ENCODE measurements around the gene RNF19B.

RNF19B gene

DNA sequence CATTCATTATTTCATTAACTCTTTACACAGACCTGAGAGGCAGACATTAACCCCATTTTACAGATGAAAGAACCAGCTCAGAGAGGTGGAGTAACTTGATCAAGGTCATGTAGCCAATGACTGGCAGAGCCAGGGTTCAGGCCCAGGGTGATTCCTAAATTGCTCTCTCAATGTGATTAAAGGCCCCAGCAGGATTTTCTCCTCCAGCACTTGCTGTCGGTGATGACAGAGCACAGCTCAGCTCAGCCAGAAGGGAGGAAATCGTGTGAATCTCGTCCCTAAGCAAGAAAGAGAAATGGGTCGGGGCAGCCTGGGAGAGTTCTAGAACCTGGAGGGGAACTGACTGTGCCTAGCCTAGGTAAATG, 19.5 kb upstream of the RNF19B start:
- H3K4me2 ChIP-seq (ENCODE audit: low read length) = no peak overlapping the region
- no CpG with 5 or more reads among the region's 4 CpGs for WGBS (ENCODE audit: extremely low coverage, insufficient coverage, low lambda C conversion rate)
- no peak overlapping the region for H2AK5ac ChIP-seq (ENCODE audit: low read length)
- no peak overlapping the region for H3K23ac ChIP-seq (ENCODE audit: low read length)
- H2BK5ac ChIP-seq (ENCODE audit: low read length) = no peak overlapping the region
- H3K4me3 ChIP-seq (ENCODE audit: low read length) = no peak overlapping the region
- no peak overlapping the region for H3K4ac ChIP-seq (ENCODE audit: low read depth, low read length)
- H4K5ac ChIP-seq (ENCODE audit: low read length) = no peak overlapping the region
- DNase-seq = no peak
- H3K18ac ChIP-seq (ENCODE audit: low read length) = no peak overlapping the region
- no peak overlapping the region for H2BK120ac ChIP-seq (ENCODE audit: low read depth, low read length)
- no peaks in the 10 kb centered on the region for H3K27me3 ChIP-seq (ENCODE audit: insufficient read depth, low read length, poor library complexity)
- H3K79me1 ChIP-seq (ENCODE audit: low read length) = no peaks in the 10 kb centered on the region
- H3K27ac ChIP-seq (ENCODE audit: low read depth, low read length) = no peak overlapping the region
- no peaks in the 10 kb centered on the region for H3K79me2 ChIP-seq (ENCODE audit: control insufficient read depth, insufficient read depth, low read length)
- H3K9ac ChIP-seq (ENCODE audit: low read length) = no peak overlapping the region
- H3K36me3 ChIP-seq (ENCODE audit: control insufficient read depth, insufficient read depth, low read length) = no peaks in the 10 kb centered on the region
- H2BK15ac ChIP-seq (replicated peaks; ENCODE audit: low read depth) = no peak overlapping the region
- no peak overlapping the region for H3K56ac ChIP-seq (ENCODE audit: low read length)
- no peaks in the 10 kb centered on the region for H3K4me1 ChIP-seq (ENCODE audit: control insufficient read depth, low read depth, low read length)
- H4K8ac ChIP-seq (ENCODE audit: low read depth, low read length) = no peak overlapping the region

DNA sequence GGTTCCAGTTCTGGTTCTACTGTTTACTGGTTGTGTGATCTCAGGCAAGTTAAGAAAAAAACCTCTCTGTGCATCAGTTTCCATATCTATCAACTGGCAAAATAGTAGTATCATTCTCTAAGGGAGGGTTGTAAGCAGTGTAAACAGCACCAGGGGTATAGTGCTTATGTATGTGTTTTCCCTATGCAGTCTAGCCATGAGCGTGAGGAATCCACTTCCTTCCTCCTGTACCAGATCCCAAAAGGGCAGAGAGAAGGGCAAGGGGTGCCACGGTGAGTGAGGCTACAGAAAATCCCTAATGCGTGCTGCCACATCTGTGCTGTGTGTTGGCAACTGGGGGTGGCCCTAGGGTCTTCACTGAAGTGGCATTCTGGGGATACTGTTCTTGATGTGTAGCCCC, 18.4 kb upstream of the RNF19B start:
- Histone ChIP-seq H4K8ac (ENCODE audit: low read depth, low read length) (no peak overlapping the region), H3K18ac (ENCODE audit: low read length) (no peak overlapping the region), H3K4ac (ENCODE audit: low read depth, low read length) (no peak overlapping the region), H3K79me2 (ENCODE audit: control insufficient read depth, insufficient read depth, low read length) (no peaks in the 10 kb centered on the region), H3K27me3 (ENCODE audit: insufficient read depth, low read length, poor library complexity) (no peaks in the 10 kb centered on the region), H3K23ac (ENCODE audit: low read length) (no peak overlapping the region), H3K27ac (ENCODE audit: low read depth, low read length) (no peak overlapping the region), H3K9ac (ENCODE audit: low read length) (no peak overlapping the region), H3K4me3 (ENCODE audit: low read length) (no peak overlapping the region), H2BK5ac (ENCODE audit: low read length) (no peak overlapping the region), H3K4me2 (ENCODE audit: low read length) (no peak overlapping the region), H2AK5ac (ENCODE audit: low read length) (no peak overlapping the region), H3K56ac (ENCODE audit: low read length) (no peak overlapping the region), H3K4me1 (ENCODE audit: control insufficient read depth, low read depth, low read length) (no peaks in the 10 kb centered on the region), H2BK15ac (replicated peaks; ENCODE audit: low read depth) (no peak overlapping the region), H4K5ac (ENCODE audit: low read length) (no peak overlapping the region), H3K79me1 (ENCODE audit: low read length) (no peaks in the 10 kb centered on the region), H2BK120ac (ENCODE audit: low read depth, low read length) (no peak overlapping the region), H3K36me3 (ENCODE audit: control insufficient read depth, insufficient read depth, low read length) (no peaks in the 10 kb centered on the region)
- no peak for DNase-seq
- no CpG with 5 or more reads among the region's 3 CpGs for WGBS (ENCODE audit: extremely low coverage, insufficient coverage, low lambda C conversion rate)

DNA sequence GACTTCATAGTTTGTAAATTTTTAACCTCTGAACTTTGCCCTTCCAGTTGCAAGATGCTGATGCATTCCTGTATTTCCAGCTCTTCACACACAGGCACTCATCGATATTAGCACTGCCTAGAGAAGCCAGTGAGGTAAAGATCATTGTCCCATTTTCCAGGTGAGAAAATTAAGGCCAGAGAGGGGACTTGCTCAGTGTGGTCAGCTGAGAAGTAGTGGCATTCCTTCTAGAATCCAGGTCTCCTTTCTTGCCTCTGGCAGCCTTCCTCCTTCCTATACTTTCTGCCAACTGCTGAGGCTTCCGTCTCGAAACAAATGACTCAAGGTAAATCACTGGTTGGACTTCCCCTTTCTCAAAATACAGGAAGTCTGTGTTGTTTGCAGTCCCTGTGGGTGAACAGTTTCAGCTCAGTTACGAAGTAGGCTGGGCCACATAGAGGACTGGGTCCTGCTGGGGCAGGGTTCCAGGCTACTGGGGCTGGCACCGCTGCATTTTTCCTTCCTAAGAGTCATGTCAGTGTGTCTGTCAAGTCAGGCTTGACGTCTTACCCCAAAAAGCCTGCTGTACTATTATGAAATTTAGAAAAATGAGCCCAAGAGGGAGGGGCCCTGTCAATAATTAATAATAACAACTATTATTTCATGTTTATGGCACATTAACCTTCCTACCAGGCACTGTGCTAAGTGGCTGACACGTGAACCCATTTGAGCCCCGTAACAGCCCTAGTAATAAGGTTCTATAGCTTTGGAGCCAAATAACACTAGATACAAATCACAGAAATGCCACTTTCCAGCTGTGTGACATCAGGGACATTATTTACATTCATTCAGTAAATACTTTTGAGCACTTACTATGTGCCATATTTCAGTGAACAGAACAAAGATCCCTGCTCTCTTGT, 16.6 kb upstream of the RNF19B start:
- Histone ChIP-seq H3K79me2 (ENCODE audit: control insufficient read depth, insufficient read depth, low read length) (no peaks in the 10 kb centered on the region), H3K9ac (ENCODE audit: low read length) (no peak overlapping the region), H3K27me3 (ENCODE audit: insufficient read depth, low read length, poor library complexity) (no peaks in the 10 kb centered on the region), H3K4me3 (ENCODE audit: low read length) (no peak overlapping the region), H2BK15ac (replicated peaks; ENCODE audit: low read depth) (no peak overlapping the region), H2BK5ac (ENCODE audit: low read length) (no peak overlapping the region), H3K18ac (ENCODE audit: low read length) (no peak overlapping the region), H3K27ac (ENCODE audit: low read depth, low read length) (no peak overlapping the region), H3K4me2 (ENCODE audit: low read length) (no peak overlapping the region), H3K4ac (ENCODE audit: low read depth, low read length) (no peak overlapping the region), H3K23ac (ENCODE audit: low read length) (no peak overlapping the region), H2AK5ac (ENCODE audit: low read length) (no peak overlapping the region), H4K8ac (ENCODE audit: low read depth, low read length) (no peak overlapping the region), H2BK120ac (ENCODE audit: low read depth, low read length) (no peak overlapping the region), H3K4me1 (ENCODE audit: control insufficient read depth, low read depth, low read length) (no peaks in the 10 kb centered on the region), H3K36me3 (ENCODE audit: control insufficient read depth, insufficient read depth, low read length) (no peaks in the 10 kb centered on the region), H3K56ac (ENCODE audit: low read length) (no peak overlapping the region), H4K5ac (ENCODE audit: low read length) (no peak overlapping the region), H3K79me1 (ENCODE audit: low read length) (no peaks in the 10 kb centered on the region)
- WGBS (ENCODE audit: extremely low coverage, insufficient coverage, low lambda C conversion rate) = no CpG with 5 or more reads among the region's 8 CpGs
- no peak for DNase-seq

DNA sequence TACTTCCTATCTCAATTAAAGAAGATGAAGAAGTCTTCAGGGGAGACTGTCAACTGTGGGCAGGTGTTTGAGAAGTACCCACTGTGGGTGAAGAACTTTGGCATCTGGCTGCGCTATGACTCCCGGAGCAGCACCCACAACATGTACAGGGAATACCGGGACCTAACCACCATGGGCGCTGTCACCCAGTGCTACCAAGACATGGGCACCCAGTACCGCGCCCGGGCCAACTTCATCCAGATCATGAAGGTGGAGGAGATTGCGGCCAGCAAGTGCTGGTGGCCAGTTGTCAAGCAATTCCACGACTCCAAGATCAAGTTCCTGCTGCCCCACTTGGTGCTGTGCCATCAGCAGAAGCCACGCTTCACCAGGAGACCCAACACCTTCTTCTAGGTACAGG, 15.5 kb upstream of the RNF19B start:
- no peak overlapping the region for H3K4ac ChIP-seq (ENCODE audit: low read depth, low read length)
- H3K56ac ChIP-seq (ENCODE audit: low read length) = no peak overlapping the region
- H3K79me1 ChIP-seq (ENCODE audit: low read length) = no peaks in the 10 kb centered on the region
- no peak overlapping the region for H4K8ac ChIP-seq (ENCODE audit: low read depth, low read length)
- H3K9ac ChIP-seq (ENCODE audit: low read length) = no peak overlapping the region
- no peak overlapping the region for H2BK120ac ChIP-seq (ENCODE audit: low read depth, low read length)
- H3K36me3 ChIP-seq (ENCODE audit: control insufficient read depth, insufficient read depth, low read length) = no peaks in the 10 kb centered on the region
- no peak overlapping the region for H2AK5ac ChIP-seq (ENCODE audit: low read length)
- no peak overlapping the region for H2BK15ac ChIP-seq (replicated peaks; ENCODE audit: low read depth)
- no peak overlapping the region for H3K18ac ChIP-seq (ENCODE audit: low read length)
- no peak overlapping the region for H3K27ac ChIP-seq (ENCODE audit: low read depth, low read length)
- no peak overlapping the region for H3K4me3 ChIP-seq (ENCODE audit: low read length)
- no peaks in the 10 kb centered on the region for H3K4me1 ChIP-seq (ENCODE audit: control insufficient read depth, low read depth, low read length)
- H3K23ac ChIP-seq (ENCODE audit: low read length) = no peak overlapping the region
- WGBS (ENCODE audit: extremely low coverage, insufficient coverage, low lambda C conversion rate) = no CpG with 5 or more reads among the region's 10 CpGs
- no peak overlapping the region for H2BK5ac ChIP-seq (ENCODE audit: low read length)
- no peak overlapping the region for H3K4me2 ChIP-seq (ENCODE audit: low read length)
- H3K27me3 ChIP-seq (ENCODE audit: insufficient read depth, low read length, poor library complexity) = no peaks in the 10 kb centered on the region
- H4K5ac ChIP-seq (ENCODE audit: low read length) = no peak overlapping the region
- H3K79me2 ChIP-seq (ENCODE audit: control insufficient read depth, insufficient read depth, low read length) = no peaks in the 10 kb centered on the region
- no peak for DNase-seq

DNA sequence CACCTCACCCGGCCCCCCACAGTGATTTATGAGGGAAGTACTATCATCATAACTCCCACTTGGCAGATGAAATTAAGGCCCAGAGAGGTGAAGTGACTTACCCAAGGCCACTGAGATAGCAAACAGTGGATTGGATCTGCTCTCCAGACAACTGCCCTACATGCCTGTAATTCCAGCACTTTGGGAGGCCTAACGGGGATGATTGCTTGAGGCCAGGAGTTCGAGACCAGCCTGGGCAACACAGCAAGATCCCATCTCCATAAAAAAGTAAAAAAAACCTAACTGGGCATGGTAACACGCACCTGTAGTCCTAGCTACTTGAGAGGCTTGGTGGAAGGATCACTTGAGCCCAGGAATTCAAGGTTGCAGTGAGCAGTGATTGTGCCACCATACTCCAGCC, 14.2 kb upstream of the RNF19B start:
- Histone ChIP-seq H3K27ac (ENCODE audit: low read depth, low read length) (no peak overlapping the region), H2AK5ac (ENCODE audit: low read length) (no peak overlapping the region)
- whole genome bisulfite sequencing (ENCODE audit: extremely low coverage, insufficient coverage, low lambda C conversion rate) = no CpG with 5 or more reads among the region's 4 CpGs

More for the DNA sequence above, 14.2 kb upstream of the RNF19B start:
- no peak overlapping the region for H4K5ac ChIP-seq (ENCODE audit: low read length)
- H3K36me3 ChIP-seq (ENCODE audit: control insufficient read depth, insufficient read depth, low read length) = no peaks in the 10 kb centered on the region
- no peak overlapping the region for H3K9ac ChIP-seq (ENCODE audit: low read length)
- no peaks in the 10 kb centered on the region for H3K79me2 ChIP-seq (ENCODE audit: control insufficient read depth, insufficient read depth, low read length)
- H3K56ac ChIP-seq (ENCODE audit: low read length) = no peak overlapping the region
- no peaks in the 10 kb centered on the region for H3K4me1 ChIP-seq (ENCODE audit: control insufficient read depth, low read depth, low read length)
- no peaks in the 10 kb centered on the region for H3K79me1 ChIP-seq (ENCODE audit: low read length)
- no peak overlapping the region for H2BK5ac ChIP-seq (ENCODE audit: low read length)
- H3K27me3 ChIP-seq (ENCODE audit: insufficient read depth, low read length, poor library complexity) = no peaks in the 10 kb centered on the region
- H2BK15ac ChIP-seq (replicated peaks; ENCODE audit: low read depth) = no peak overlapping the region
- no peak overlapping the region for H4K8ac ChIP-seq (ENCODE audit: low read depth, low read length)
- no peak overlapping the region for H3K23ac ChIP-seq (ENCODE audit: low read length)
- DNase-seq = no peak
- H3K18ac ChIP-seq (ENCODE audit: low read length) = no peak overlapping the region
- no peak overlapping the region for H3K4me2 ChIP-seq (ENCODE audit: low read length)
- H2BK120ac ChIP-seq (ENCODE audit: low read depth, low read length) = no peak overlapping the region
- H3K4ac ChIP-seq (ENCODE audit: low read depth, low read length) = no peak overlapping the region
- no peak overlapping the region for H3K4me3 ChIP-seq (ENCODE audit: low read length)
